Prostate gland (tissue), 2 donors: ENCODE data around the gene CFAP61.

Source experiments
- POLR2AphosphoS5 ChIP-seq: sonication (generic); formaldehyde crosslinking; IDR thresholded peaks from one replicate; pipeline ENCODE4 v1.6.1; 2017; ENCODE audit warnings: antibody characterized with exemption
- TF ChIP-seq, protein P1 (sequence below), 4 experiments: fragments of 200-600 bp in 2 of 4; fragments of 450-650 bp in 2 of 4; sonication (generic) in 2 of 4; IDR thresholded peaks; 1 replicate in 3 of 4; 2 replicates in 1 of 4; pipeline ENCODE4 v1.5.1; 2016 to 2019; ENCODE audit warnings: antibody characterized with exemption in 4 of 4, mild to moderate bottlenecking in 2 of 4, moderate library complexity in 2 of 4

DNA sequence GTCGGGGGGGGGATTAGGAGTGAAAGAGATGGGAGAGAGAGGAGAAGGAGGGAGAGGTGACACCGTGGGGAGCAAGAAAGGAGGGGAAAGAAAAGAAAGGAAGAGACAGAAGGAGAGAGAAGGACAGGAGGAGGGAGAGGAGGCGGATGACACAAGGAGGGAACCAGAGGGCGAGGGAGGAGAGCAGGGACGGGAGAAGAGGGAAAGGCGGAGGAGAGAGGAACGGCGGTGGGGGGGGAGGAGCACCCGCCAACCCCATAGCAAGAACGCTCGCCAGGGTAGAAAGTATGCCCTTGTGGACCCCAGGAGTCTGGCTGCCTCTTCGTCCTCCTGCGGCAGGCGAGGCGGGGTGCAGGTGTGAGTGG lies 311.1 kb downstream of the CFAP61 start:
- TF ChIP-seq, protein P1, sequence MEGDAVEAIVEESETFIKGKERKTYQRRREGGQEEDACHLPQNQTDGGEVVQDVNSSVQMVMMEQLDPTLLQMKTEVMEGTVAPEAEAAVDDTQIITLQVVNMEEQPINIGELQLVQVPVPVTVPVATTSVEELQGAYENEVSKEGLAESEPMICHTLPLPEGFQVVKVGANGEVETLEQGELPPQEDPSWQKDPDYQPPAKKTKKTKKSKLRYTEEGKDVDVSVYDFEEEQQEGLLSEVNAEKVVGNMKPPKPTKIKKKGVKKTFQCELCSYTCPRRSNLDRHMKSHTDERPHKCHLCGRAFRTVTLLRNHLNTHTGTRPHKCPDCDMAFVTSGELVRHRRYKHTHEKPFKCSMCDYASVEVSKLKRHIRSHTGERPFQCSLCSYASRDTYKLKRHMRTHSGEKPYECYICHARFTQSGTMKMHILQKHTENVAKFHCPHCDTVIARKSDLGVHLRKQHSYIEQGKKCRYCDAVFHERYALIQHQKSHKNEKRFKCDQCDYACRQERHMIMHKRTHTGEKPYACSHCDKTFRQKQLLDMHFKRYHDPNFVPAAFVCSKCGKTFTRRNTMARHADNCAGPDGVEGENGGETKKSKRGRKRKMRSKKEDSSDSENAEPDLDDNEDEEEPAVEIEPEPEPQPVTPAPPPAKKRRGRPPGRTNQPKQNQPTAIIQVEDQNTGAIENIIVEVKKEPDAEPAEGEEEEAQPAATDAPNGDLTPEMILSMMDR (IDR thresholded peaks at IDR 0.05) = no peak
- TF ChIP-seq POLR2AphosphoS5 = no peak
